Peyer's patch (tissue), 4 donors: ENCODE results near the gene HBD. TPM values are rescaled to one million over a fixed set of nuclear protein-coding genes. Genes with fewer than 3 reads are reported as not detected.
"Not testable (repeated sequence)": the region's sequence is repeated elsewhere in the genome, so short reads cannot be mapped to it uniquely, and the experiment has no call there.

ENCODE experiments used
- DNase-seq, 3 donors: peaks; one replicate each; pipeline ENCODE4 v3.0.0-alpha.2; 2017 to 2019
- H3K27ac ChIP-seq, 4 donors: fragments of 200-600 bp; sonication (generic); one replicate each; pipeline ENCODE4 v1.5.1; 2016 to 2019
- H3K27me3 ChIP-seq, 2 donors: fragments of 200-600 bp; sonication (generic); one replicate each; pipeline ENCODE4 v1.5.1; 2019
- H3K36me3 ChIP-seq, 3 donors: fragments of 200-600 bp; sonication (generic); one replicate each; pipeline ENCODE4 v1.5.1; 2016 to 2019
- H3K4me1 ChIP-seq, 4 donors: fragments of 200-600 bp; sonication (generic); one replicate each; pipeline ENCODE4 v1.5.1; 2016 to 2019
- H3K4me3 ChIP-seq, 4 donors: fragments of 200-600 bp; sonication (generic); 1 replicate in 3 of 4; 2 replicates in 1 of 4; pipeline ENCODE4 v1.5.1; 2016 to 2019; ENCODE audit warnings: mild to moderate bottlenecking in 1 of 4
- H3K9me3 ChIP-seq, 4 donors: fragments of 200-600 bp; sonication (generic); one replicate each; pipeline ENCODE4 v1.5.1; 2016 to 2019; ENCODE audit warnings: mild to moderate bottlenecking in 1 of 4
- CTCF ChIP-seq, 6 experiments: fragments of 450-650 bp in 4 of 6; fragments of 200-600 bp in 2 of 6; sonication (generic) in 1 of 6; IDR thresholded peaks; one replicate each; pipeline ENCODE4 v1.5.1; 2017 to 2019; ENCODE audit warnings: antibody characterized with exemption in 6 of 6, mild to moderate bottlenecking in 3 of 6, moderate library complexity in 1 of 6
- POLR2A ChIP-seq, 2 donors: fragments of 450-650 bp; IDR thresholded peaks; one replicate each; pipeline ENCODE4 v1.5.1; 2017; ENCODE audit warnings: antibody characterized with exemption in 2 of 2, mild to moderate bottlenecking in 2 of 2, moderate library complexity in 2 of 2
- total RNA-seq, 4 donors: library from RNA; depleted of rRNA; stranded (reverse); fragments of >200 nt; gene quantifications; one replicate each; pipeline ENCODE4 v1.1.0, GENCODE V29; 2016

Gene HBD
- total RNA-seq, 4 donors from 2014 or later, result not detected

- no peaks in the 10 kb centered on the region for H3K27me3 ChIP-seq
- no peaks in the 10 kb centered on the region for H3K9me3 ChIP-seq
- no peaks in the 10 kb centered on the region for H3K4me1 ChIP-seq
- no peaks in the 10 kb centered on the region for H3K36me3 ChIP-seq
- no peak for DNase-seq
- no peak overlapping the region for H3K27ac ChIP-seq
- no peak for TF ChIP-seq CTCF (IDR thresholded peaks at IDR 0.05)
- TF ChIP-seq POLR2A (IDR thresholded peaks at IDR 0.05), result no peak
- no peak overlapping the region for H3K4me3 ChIP-seq
Observed at GRCh38 chr11:5258543-5259262, 24.4 kb upstream of the HBD start.

GRCh38 chr11:5257296-5257695 lies 23.0 kb upstream of the HBD start:
- TF ChIP-seq POLR2A (IDR thresholded peaks at IDR 0.05), result no peak
- no peak for TF ChIP-seq CTCF (IDR thresholded peaks at IDR 0.05)
- H3K27ac ChIP-seq, result no peak overlapping the region
- no peaks in the 10 kb centered on the region for H3K4me1 ChIP-seq
- H3K9me3 ChIP-seq, result no peaks in the 10 kb centered on the region
- no peak for DNase-seq
- H3K27me3 ChIP-seq, result no peaks in the 10 kb centered on the region
- no peak overlapping the region for H3K4me3 ChIP-seq
- H3K36me3 ChIP-seq, result no peaks in the 10 kb centered on the region

GRCh38 chr11:5254646-5255413 lies 20.5 kb upstream of the HBD start, which contains the start of gene HBG2:
HBG2 (minus strand) TSS chr11:5254781; CDS start chr11:5254728, 53 bp downstream.
- H3K4me1 ChIP-seq, H3K9me3 ChIP-seq, H3K4me3 ChIP-seq: not testable (repeated sequence)

GRCh38 chr11:5254023-5254422 lies 19.7 kb upstream of the HBD start:
- H3K27me3 ChIP-seq, H3K9me3 ChIP-seq, H3K36me3 ChIP-seq, H3K4me3 ChIP-seq, H3K4me1 ChIP-seq, H3K27ac ChIP-seq, DNase-seq: not testable (repeated sequence)

More at GRCh38 chr11:5254646-5255413, 20.5 kb upstream of the HBD start, which contains the start of gene HBG2:
- DNase-seq, H3K27me3 ChIP-seq, H3K27ac ChIP-seq, H3K36me3 ChIP-seq: not testable (repeated sequence)

- not testable (repeated sequence) for H3K36me3 ChIP-seq, H3K4me3 ChIP-seq, H3K9me3 ChIP-seq, DNase-seq, H3K4me1 ChIP-seq, H3K27me3 ChIP-seq, H3K27ac ChIP-seq
Observed at GRCh38 chr11:5253440-5253839, 19.2 kb upstream of the HBD start.

GRCh38 chr11:5252919-5253265 lies 18.6 kb upstream of the HBD start:
- H3K4me1 ChIP-seq, result no peaks in the 10 kb centered on the region

More at GRCh38 chr11:5252919-5253265, 18.6 kb upstream of the HBD start:
- Histone ChIP-seq H3K4me3 (no peak overlapping the region), H3K36me3 (no peaks in the 10 kb centered on the region), H3K9me3 (no peaks in the 10 kb centered on the region), H3K27ac (no peak overlapping the region), H3K27me3 (no peaks in the 10 kb centered on the region)
- TF ChIP-seq POLR2A (IDR thresholded peaks at IDR 0.05) (no peak), CTCF (IDR thresholded peaks at IDR 0.05) (no peak)
- DNase-seq, result no peak
